CD14-positive monocyte (primary cell): ENCODE data around the gene PRAMEF4. TPM values are rescaled to one million over a fixed set of nuclear protein-coding genes. Genes with fewer than 3 reads are reported as not detected.
"Not testable (repeated sequence)": the region's sequence is repeated elsewhere in the genome, so short reads cannot be mapped to it uniquely, and the experiment has no call there.

Source experiments
- DNase-seq, 3 donors: peaks; one replicate each; pipeline ENCODE4 v3.0.0-alpha.2; 2011 to 2022
- H2AFZ ChIP-seq: 2 replicates; pipeline ENCODE4 v1.6.0; 2012; ENCODE audit warnings: mild to moderate bottlenecking, low read depth, low read length, inconsistent platforms; ENCODE audit not compliant: insufficient read depth, poor library complexity, severe bottlenecking
- H3K27ac ChIP-seq, 2 donors: 1 replicate in 1 of 2; 2 replicates in 1 of 2; pipeline ENCODE4 v1.5.1; 2012 to 2013; ENCODE audit warnings: low read length in 2 of 2, control low read depth in 1 of 2, inconsistent platforms in 1 of 2, low read depth in 1 of 2, mild to moderate bottlenecking in 1 of 2
- H3K27me3 ChIP-seq, 2 donors: one replicate each; pipeline versions ENCODE4 v1.6.0 to v1.6.1; 2011 to 2013; ENCODE audit warnings: low read length in 2 of 2; ENCODE audit not compliant: control insufficient read depth in 2 of 2, insufficient read depth in 2 of 2
- H3K36me3 ChIP-seq, 2 donors: replicated peaks in 1 of 2; 1 replicate in 1 of 2; 2 replicates in 1 of 2; pipeline versions ENCODE4 v1.5.1 to v1.6.1; 2012 to 2013; ENCODE audit warnings: low read length in 2 of 2, control low read depth in 1 of 2, inconsistent platforms in 1 of 2, mild to moderate bottlenecking in 1 of 2; ENCODE audit not compliant: insufficient read depth in 2 of 2, control insufficient read depth in 1 of 2
- H3K4me1 ChIP-seq, 2 donors: 1 replicate in 1 of 2; 2 replicates in 1 of 2; pipeline versions ENCODE4 v1.5.1 to v1.6.1; 2012 to 2013; ENCODE audit warnings: low read length in 2 of 2, control low read depth in 1 of 2, inconsistent platforms in 1 of 2, mild to moderate bottlenecking in 1 of 2, moderate library complexity in 1 of 2; ENCODE audit not compliant: insufficient read depth in 2 of 2, control insufficient read depth in 1 of 2
- H3K4me2 ChIP-seq: replicated peaks from 2 replicates; pipeline ENCODE3; 2012; ENCODE audit warnings: low read length, moderate library complexity, mild to moderate bottlenecking; ENCODE audit not compliant: poor library complexity, severe bottlenecking; ENCODE audit errors: extremely low read depth
- H3K4me3 ChIP-seq, 3 experiments: fragments of 200-600 bp in 1 of 3; sonication (generic) in 1 of 3; replicated peaks in 1 of 3; 1 replicate in 2 of 3; 2 replicates in 1 of 3; pipeline ENCODE4 v1.5.1; 2011 to 2013; ENCODE audit warnings: low read length in 3 of 3, mild to moderate bottlenecking in 3 of 3, control low read depth in 2 of 3, low read depth in 2 of 3, inconsistent platforms in 1 of 3, moderate library complexity in 1 of 3
- H3K79me2 ChIP-seq: 2 replicates; pipeline ENCODE4 v1.6.0; 2012; ENCODE audit warnings: mild to moderate bottlenecking, control low read depth, inconsistent platforms, low read length, moderate library complexity; ENCODE audit not compliant: insufficient read depth
- H3K9ac ChIP-seq: 2 replicates; pipeline ENCODE4 v1.6.0; 2017; ENCODE audit warnings: low read length, mild to moderate bottlenecking; ENCODE audit not compliant: insufficient read depth, poor library complexity, severe bottlenecking
- H3K9me3 ChIP-seq, 2 donors: replicated peaks in 1 of 2; 1 replicate in 1 of 2; 2 replicates in 1 of 2; pipeline versions ENCODE4 v1.5.1 to v1.6.1; 2012 to 2013; ENCODE audit warnings: low read length in 2 of 2, control low read depth in 1 of 2; ENCODE audit not compliant: control insufficient read depth in 1 of 2, insufficient read depth in 1 of 2
- H4K20me1 ChIP-seq: 2 replicates; pipeline ENCODE4 v1.6.0; 2012; ENCODE audit warnings: mild to moderate bottlenecking, low read length, control low read depth, moderate library complexity; ENCODE audit not compliant: insufficient read depth
- H3K27ac Mint-ChIP-seq, 7 donors: one replicate each; pipeline ENCODE4 v1.8.0; 2020; ENCODE audit warnings: mild to moderate bottlenecking in 7 of 7, mixed read lengths in 7 of 7, moderate library complexity in 6 of 7, inconsistent platforms in 2 of 7
- H3K27me3 Mint-ChIP-seq, 3 donors: one replicate each; pipeline ENCODE4 v1.8.0; 2021 to 2022; ENCODE audit warnings: low read depth in 3 of 3, mild to moderate bottlenecking in 3 of 3, mixed read lengths in 3 of 3, moderate library complexity in 3 of 3, inconsistent platforms in 1 of 3
- H3K36me3 Mint-ChIP-seq, 2 donors: one replicate each; pipeline ENCODE4 v1.8.0; 2020; ENCODE audit warnings: mixed read lengths in 2 of 2, inconsistent platforms in 1 of 2, mild to moderate bottlenecking in 1 of 2
- H3K4me1 Mint-ChIP-seq: one replicate; pipeline ENCODE4 v1.8.0; 2020; ENCODE audit warnings: mild to moderate bottlenecking, mixed read lengths
- H3K4me3 Mint-ChIP-seq, 2 donors: one replicate each; pipeline ENCODE4 v1.8.0; 2020; ENCODE audit warnings: mild to moderate bottlenecking in 2 of 2, mixed read lengths in 2 of 2, moderate library complexity in 1 of 2
- H3K9me3 Mint-ChIP-seq, 7 donors: one replicate each; pipeline ENCODE4 v1.8.0; 2020 to 2022; ENCODE audit warnings: mixed read lengths in 7 of 7, mild to moderate bottlenecking in 6 of 7, moderate library complexity in 6 of 7, inconsistent platforms in 2 of 7
- WGBS: methylation state at CpG from one replicate; pipeline ENCODE4 v1.1.5; 2013; ENCODE audit warnings: missing lambda C conversion rate; ENCODE audit not compliant: insufficient coverage; 5-methylcytosine and 5-hydroxymethylcytosine counted together
- intact Hi-C, 2 donors: fragments of 100-400 bp; cut with micrococcal nuclease; formaldehyde crosslinking; loops; one replicate each; pipeline versions ENCODE4 v1.15.0 to v1.15.1; 2023
- polyA plus RNA-seq, 3 donors: library from polyadenylated mRNA; depleted of rRNA in 1 of 3; unstranded in 2 of 3; stranded (reverse) in 1 of 3; fragments of 300-500 nt in 2 of 3; fragments of >200 nt in 1 of 3; fragmentation: Illumina TruSeq in 2 of 3; gene quantifications; 1 replicate in 2 of 3; 2 replicates in 1 of 3; pipeline ENCODE4 v1.2.3, GENCODE V29; 2012 to 2021
- small RNA-seq: library from RNA; depleted of rRNA; stranded (forward); fragments of <200 nt; gene quantifications from one replicate; pipeline ENCODE3, GENCODE V24; 2012; ENCODE audit warnings: low read depth; ENCODE audit not compliant: insufficient read length

PRAMEF4 gene
- polyA plus RNA-seq, 3 donors: not detected

DNA sequence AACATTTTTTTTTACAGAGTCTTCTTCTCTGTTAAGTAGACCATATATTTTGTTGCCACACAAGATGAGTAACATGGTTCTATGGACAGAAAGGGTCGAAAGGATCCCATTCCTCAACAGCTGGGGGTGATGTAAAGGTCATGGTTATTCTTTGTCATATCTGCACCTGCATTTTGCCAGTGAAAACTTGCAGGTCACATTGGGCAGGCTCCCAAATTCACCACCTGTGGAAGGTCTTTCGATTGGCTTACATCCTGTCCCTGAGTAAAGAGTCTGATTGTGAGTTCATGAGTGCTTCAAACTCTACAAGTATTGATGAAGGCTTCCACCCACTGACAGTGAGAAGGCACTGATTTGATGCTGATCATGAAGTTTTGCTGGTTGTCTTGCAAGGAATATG is 52.8 kb downstream of the PRAMEF4 start:
- H3K36me3 Mint-ChIP-seq, H3K4me1 Mint-ChIP-seq, H3K4me3 Mint-ChIP-seq, H3K36me3 ChIP-seq, H3K9me3 ChIP-seq, H3K9me3 Mint-ChIP-seq, H3K4me2 ChIP-seq, H3K79me2 ChIP-seq, H3K4me3 ChIP-seq, intact Hi-C loops, H3K27ac ChIP-seq, H3K27me3 ChIP-seq, H3K9ac ChIP-seq, H4K20me1 ChIP-seq, H3K27me3 Mint-ChIP-seq, DNase-seq, H3K4me1 ChIP-seq, H3K27ac Mint-ChIP-seq, H2AFZ ChIP-seq: not testable (repeated sequence)
- WGBS: no CpG with 5 or more reads among the region's 2 CpGs

DNA sequence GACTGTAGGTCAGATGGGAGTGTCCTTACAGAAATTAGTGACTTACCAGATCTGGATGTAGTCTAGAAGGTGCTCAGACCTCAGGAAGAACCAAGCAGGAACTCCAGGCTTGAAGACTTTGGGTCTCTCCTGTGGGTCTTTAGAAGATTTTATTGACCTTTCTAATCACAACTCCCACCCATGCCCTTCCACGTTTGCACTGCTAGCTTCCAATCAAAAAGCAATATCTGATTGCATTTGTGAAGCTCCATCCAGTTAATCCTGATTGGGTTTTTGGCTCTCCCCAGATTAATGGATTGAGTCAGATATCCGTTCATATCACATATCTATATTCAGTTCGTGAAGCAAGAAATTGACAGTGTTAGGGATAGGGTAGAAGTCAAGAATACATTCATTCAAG is 54.7 kb downstream of the PRAMEF4 start, which contains the start of gene PRAMEF11:
TSS of gene PRAMEF11 (minus strand) at position 101 of the 400 bp plus-strand sequence. CDS start 2,621 bp downstream, outside the sequence.
- H3K9me3 ChIP-seq, H3K27me3 ChIP-seq, H3K79me2 ChIP-seq, H3K27me3 Mint-ChIP-seq, H3K4me1 Mint-ChIP-seq, H3K4me1 ChIP-seq, H2AFZ ChIP-seq, H4K20me1 ChIP-seq, H3K4me3 ChIP-seq, intact Hi-C loops, H3K27ac ChIP-seq, H3K27ac Mint-ChIP-seq, DNase-seq, H3K9me3 Mint-ChIP-seq, H3K36me3 Mint-ChIP-seq, H3K36me3 ChIP-seq, H3K9ac ChIP-seq, H3K4me2 ChIP-seq: not testable (repeated sequence)
- WGBS: no CpG with 5 or more reads among the region's 3 CpGs
- H3K4me3 Mint-ChIP-seq: peak within 1 kb of the TSS in 1 of 2 donors; percentile 4

Small RNA genes lying within 50 kb of the gene (small RNA-seq; reads per million reads assigned to genes)
- gene RNU6-1072P: not detected

Other genes with a start within 250 kb of the PRAMEF4 start
- not detected for gene AADACL4, start 242.1 kb downstream of the PRAMEF4 start, polyA plus RNA-seq
- gene AADACL3, start 170.1 kb downstream of the PRAMEF4 start, polyA plus RNA-seq: not detected
- gene CFAP107, start 140.0 kb downstream of the PRAMEF4 start, polyA plus RNA-seq: not detected
- not detected for gene PRAMEF12, start 112.5 kb downstream of the PRAMEF4 start, polyA plus RNA-seq
- gene PRAMEF1, start 94.8 kb downstream of the PRAMEF4 start, polyA plus RNA-seq: not detected
- gene PRAMEF11, start 54.8 kb downstream of the PRAMEF4 start, polyA plus RNA-seq: not detected
- not detected for gene HNRNPCL1, start 37.5 kb downstream of the PRAMEF4 start, polyA plus RNA-seq
- not detected for gene PRAMEF2, start 29.1 kb downstream of the PRAMEF4 start, polyA plus RNA-seq
- not detected for gene PRAMEF10, start 12.1 kb upstream of the PRAMEF4 start, polyA plus RNA-seq
- not detected for gene PRAMEF7, start 30.4 kb upstream of the PRAMEF4 start, polyA plus RNA-seq
- gene PRAMEF6, start 61.4 kb upstream of the PRAMEF4 start, polyA plus RNA-seq: not detected
- not detected for gene PRAMEF27, start 170.4 kb upstream of the PRAMEF4 start, polyA plus RNA-seq
- not detected for gene HNRNPCL3, start 174.6 kb upstream of the PRAMEF4 start, polyA plus RNA-seq
- gene PRAMEF25, start 184.6 kb upstream of the PRAMEF4 start, polyA plus RNA-seq: not detected
- not detected for gene HNRNPCL2, start 230.7 kb upstream of the PRAMEF4 start, polyA plus RNA-seq